Muscle of arm (tissue), 12 donors: ENCODE results near the gene POLA1. TPM values are rescaled to one million over a fixed set of nuclear protein-coding genes. Genes with fewer than 3 reads are reported as not detected.

ENCODE experiments used
- DNase-seq: peaks from one replicate; pipeline ENCODE4 v3.0.0-alpha.2; 2013
- polyA plus RNA-seq, 12 donors: library from polyadenylated mRNA; unstranded; fragments of 120-200 nt; gene quantifications; one replicate each; pipeline ENCODE4 v1.2.1, GENCODE V29; 2013; ENCODE audit not compliant: insufficient read length in 12 of 12

The POLA1 gene
- polyA plus RNA-seq, 12 donors, result 7.3 to 21.2 (median 18.4) TPM; not detected in 1

DNA sequence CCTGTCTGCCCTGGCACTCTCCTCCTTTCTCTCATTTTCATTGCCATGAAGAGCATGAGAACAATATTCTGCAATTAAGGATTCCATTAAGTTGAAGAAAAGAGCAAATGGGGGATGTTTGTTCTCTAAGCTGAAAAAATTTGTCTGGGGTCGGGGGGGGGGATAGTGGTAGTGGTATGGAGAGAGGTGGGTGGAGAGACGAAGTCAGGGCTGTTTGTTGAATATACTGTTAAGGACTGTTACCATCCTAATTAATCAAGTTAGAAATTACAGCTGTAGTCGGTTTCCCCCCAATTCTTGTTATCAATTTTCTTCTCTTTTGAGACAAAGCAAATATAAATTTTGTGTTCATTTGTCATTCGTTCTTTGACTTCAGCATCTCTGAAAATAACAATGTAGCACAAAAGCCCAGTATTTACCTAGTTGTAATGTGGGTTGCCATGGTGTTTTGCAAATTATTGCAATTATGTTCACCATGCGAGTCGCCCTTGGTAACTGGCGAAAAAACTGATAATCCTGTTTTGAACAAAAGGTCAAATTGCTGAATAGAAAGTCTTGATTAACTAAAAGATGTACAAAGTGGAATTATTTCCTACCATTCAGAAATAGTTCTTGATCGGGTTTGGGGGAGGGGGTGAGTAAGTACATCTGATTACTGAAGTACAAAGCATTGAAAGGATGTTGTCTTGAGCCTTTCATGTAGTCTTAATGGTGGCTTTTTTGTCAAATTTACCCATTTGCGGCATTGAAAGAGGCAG, 183.0 kb downstream of the POLA1 start:
- no peak for DNase-seq

DNA sequence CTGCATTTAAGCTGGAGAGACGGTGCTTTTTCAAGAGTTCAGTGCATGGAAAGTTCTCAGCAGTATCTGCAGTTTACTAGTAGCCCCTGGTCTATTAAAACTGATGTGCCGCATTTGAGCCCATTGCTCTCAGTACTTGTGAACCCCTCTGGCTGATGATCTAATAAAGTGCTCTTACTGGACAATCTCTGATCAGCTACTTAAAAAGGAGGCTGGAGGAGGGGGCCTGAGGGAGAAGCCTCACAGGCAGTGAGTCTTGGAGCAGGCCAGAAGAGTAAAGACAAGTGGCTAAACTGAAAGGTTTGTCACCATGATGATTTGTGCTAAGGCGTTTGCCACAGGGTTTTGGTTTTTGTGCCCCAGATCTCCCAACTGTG, 183.6 kb downstream of the POLA1 start:
- no peak for DNase-seq

DNA sequence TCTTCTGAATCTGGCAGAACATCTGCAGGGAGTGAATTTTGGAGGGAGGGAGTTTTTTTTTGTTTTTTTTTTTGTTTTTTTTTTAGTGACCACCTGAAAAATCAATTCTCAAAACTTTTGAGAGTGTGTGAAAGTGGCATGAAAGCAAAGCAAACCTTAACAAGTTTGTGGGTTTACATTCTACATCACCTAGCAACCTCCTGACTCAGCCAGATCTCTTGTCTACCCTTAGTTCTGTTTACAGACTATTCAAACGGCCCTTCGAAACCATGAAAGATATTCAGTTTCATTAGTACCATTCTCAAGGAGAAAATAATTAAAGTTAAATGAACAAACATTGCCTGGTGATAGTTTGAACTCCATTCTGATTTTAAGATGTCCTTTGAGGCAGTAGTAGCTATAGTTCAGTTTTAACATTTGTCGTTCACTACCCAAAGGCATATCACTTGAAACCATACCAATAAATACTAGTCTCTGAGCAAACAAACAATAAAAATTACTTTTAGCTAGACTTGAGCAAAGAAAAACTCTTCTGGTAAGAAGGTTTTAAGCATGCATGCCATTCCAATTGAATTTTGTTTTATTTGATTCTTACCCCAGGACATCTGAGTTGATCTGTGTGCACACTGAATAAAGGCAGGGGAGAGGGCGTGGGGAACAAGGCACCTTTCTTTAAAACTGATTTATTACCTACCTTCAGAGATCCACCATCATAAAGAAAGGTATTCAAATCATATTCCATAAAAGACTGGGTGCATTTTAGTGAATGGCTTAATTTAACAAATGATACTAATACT, 184.3 kb downstream of the POLA1 start:
- DNase-seq, result no peak

DNA sequence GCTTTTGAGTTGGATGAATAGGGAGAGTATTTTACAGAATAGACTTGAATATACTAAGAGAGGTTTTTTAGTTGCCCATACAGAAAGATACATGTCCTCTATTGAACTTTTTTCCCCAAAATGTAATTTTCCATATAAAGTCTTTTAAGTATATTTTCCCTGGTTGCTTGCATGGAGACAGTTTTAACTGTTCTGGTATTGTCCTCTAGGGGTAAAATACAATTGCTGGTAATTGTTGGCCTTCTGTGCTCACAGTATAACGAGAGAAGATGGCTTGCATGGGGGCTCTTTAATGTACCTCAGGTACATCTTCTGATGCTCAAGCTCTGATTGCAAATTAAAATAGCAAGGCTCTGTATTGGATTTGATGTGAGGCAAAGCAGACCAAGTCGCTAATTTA, 186.0 kb downstream of the POLA1 start:
- DNase-seq, result no peak

DNA sequence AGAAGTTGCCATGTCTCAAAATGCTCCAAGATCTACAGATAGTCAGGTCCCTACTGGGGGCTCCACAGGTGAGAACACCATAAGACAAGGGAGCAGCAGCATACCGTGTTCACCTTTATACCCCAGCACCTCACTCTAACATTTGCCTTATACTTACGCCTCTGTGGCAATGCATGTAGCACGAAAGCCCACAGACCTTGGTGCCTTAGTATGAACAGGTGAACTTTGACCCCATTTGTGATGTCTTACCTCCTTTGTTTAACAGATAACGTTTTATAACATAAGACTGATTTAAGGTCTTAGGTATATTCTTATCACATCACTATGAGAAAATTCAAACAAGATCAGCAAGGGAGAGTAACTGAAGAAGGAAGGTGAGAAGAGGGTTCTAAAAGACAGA, 193.2 kb downstream of the POLA1 start:
- DNase-seq, result no peak

DNA sequence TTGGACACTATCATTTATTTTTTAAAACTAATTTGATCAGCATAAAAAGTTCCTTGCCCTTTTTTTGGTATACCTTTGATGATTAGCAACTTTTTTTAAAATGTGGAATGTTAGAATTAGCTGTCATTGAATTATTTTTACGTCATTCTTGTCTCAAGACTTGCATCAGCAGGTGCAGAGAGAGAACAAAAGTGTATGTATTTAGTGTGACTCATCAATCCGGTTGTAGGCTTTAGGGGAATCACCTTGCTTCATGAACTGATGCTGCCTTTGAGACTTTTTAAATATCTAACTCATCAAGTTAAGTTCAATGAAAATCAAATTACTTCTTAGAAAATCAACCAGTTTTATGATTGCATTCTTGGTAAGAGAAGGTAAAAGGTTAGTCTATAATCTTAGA, 197.0 kb downstream of the POLA1 start:
- no peak for DNase-seq

DNA sequence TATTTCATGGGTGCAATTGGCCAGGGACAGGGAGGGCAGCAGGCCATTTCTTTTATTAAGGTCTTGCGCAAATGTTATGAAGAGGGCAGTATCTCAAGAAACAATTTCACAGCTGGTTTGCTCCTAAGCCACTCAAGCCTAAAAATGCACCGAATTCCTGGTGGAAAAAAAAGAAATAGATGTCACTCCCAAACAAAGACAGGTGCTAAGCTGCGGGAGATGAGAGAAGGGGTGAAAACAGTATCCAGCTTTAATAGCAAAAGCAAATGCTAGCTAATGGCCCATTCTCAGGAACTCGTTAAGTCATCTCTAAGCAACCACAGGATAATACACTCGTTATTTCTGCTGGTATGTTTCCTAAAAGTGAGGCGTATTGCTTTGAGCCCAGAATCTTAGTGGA, 205.7 kb downstream of the POLA1 start:
- DNase-seq, result no peak

DNA sequence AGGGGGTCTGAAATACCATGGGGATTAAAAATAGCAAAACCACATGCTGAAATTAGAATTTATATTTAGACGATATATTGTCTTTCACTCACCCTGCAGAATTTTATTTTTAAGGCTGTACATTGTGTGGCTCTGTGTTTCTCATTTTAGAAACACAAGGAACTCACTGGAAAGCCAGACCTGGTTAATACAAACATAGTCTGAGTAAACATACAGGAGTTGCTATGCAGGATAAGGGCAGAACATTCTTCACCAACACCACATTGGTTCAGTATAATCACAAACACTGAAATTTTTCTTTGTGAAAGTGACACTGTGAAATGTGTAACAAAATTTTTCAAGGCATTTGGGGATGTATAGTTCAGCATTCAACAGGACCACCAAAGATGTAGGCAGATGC, 206.5 kb downstream of the POLA1 start:
- DNase-seq, result no peak

DNA sequence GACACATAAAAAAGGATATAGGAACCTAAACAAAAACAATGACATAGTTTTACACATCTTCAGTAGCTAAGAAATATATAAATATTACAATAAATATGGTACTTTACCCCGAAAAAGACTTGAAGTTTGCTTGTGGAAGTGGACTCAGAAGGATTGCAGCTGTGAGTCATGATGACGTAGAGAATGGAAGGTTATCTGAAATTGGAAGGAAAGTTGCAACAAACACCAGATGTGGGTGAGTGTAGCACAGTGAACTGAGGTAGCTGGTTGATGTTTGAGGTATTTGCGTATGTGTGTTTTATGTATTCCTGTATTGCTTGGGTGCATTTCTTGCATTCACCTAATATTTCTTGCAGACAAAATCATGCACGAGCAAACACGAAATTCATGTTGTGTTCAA, 209.1 kb downstream of the POLA1 start:
- no peak for DNase-seq

DNA sequence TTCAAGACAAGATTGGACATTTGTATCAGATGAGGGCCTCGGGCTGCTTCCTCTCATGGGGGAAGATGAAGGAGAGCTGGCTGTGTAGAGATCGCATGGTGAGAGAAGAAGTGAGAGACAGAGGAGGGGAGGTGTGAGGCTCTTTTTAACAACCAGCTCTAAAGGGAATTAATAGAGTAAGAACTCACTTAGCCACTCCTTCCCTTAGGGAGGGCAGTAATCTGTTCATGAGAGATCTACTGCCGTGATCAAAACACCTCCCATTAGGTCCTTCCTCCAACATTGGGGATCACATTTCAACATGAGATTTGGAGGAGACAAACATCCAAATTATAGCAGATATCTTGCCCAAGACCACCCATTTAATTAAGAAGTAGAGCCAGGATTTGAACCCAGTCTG, 225.0 kb downstream of the POLA1 start:
- DNase-seq, result no peak

DNA sequence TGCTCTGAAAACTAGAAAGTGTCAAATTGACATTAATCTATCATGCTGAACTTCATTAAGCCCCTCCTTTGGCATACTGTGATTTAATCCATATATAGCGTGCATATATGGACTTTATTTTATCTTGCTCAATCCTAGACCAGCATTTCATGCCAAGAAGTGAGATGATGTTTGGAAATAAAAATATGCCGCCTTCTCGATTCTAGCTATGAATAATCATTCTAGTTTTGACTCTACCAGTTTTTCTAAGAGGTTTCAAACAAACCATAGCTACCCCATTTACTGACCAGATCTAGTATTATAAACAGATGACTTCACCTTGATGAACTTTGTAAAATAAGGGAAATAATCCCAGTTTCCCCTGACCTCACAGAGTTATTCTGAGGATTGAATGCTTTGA, 227.1 kb downstream of the POLA1 start:
- no peak for DNase-seq

DNA sequence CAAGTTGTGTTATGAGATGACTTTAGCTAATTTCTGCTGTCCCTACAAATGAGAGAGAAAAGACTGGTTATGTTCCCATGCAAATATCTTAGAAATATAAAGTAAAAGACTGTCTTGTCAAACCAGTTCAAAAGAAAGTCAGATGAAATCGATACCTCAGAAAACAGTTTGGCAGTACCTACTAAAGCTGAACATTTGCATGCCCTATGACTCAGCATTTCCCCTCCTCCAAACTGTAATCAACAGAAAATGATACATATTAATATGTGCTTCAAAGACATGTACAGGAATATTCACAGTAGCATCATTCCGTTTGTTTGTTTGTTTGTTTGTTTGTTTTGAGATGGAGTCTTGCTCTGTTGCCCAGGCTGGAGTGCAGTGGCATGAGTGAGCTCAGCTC, 231.7 kb downstream of the POLA1 start:
- no peak for DNase-seq

DNA sequence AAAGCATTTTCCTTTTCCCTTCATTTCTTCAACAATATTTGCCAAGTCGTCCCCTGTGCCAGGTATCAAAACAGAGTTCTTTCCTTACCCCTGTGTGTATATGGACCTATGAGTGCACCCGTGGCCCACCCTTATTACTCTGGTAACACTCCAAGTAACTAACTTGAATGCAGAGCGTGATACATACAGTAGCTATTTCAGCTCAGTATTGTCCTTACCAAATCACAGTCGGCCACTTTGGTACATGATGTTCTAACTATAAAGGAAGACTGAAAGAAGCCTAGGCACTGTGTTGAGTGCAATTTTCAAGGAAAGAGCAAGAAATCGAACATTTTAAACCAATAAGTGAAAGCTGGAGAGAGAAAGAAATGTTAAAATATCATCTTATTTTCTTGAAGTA, 233.7 kb downstream of the POLA1 start:
- no peak for DNase-seq

DNA sequence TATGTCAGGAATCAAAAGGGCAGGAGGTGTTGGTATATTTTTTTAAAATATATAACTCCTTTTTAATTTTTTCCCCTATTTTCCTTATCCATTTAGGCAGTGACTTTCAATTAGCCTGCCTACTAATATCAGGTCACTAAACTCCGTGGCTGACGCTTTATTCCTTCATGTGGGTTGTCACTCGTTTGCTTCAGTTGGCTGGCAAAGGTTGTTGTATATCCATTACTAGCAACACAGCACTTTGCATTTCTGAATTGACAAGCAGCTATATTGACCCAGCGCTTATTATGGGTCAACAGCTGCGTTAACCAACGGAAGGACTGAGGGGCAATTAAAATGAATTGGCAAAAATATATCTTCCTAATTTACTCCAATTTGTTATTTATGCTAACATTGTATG, 234.4 kb downstream of the POLA1 start:
- no peak for DNase-seq

DNA sequence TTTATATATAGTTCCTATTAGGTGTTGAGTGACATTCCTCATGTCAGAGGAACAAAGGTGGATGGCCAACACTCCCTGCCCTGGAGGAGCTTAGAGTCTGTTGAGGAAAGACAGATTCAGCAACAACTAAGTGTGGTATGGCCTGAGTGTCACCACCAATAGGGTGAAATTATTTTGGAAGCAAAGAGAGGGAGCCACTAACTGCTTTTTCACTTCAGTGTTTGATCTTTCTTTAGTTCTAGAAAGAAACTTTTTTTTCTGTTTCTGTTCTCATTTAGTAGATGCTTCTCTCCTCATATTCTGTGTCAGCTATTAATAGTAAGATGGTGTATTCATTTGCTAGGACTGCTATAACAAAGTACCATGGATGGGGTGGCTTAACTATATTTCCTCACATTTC, 240.6 kb downstream of the POLA1 start:
- no peak for DNase-seq

DNA sequence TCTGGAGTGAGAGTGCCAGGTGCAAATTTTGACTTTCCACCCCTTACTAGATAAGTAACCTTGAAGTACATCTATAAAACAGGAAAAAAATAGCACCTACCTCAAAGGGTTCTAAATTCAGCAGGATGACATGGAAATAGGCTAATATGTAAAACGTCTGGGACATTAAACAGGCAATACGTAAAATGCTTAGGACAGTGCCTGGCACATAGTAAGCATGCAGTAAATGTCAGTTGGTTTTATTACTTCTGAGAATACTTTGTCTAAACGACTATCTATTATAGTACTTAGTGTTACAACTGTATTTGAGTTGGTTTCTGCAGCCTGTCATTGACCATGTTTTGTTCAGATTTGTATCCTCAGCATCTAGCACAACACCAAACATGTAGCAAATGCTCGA, 251.3 kb downstream of the POLA1 start:
- no peak for DNase-seq

DNA sequence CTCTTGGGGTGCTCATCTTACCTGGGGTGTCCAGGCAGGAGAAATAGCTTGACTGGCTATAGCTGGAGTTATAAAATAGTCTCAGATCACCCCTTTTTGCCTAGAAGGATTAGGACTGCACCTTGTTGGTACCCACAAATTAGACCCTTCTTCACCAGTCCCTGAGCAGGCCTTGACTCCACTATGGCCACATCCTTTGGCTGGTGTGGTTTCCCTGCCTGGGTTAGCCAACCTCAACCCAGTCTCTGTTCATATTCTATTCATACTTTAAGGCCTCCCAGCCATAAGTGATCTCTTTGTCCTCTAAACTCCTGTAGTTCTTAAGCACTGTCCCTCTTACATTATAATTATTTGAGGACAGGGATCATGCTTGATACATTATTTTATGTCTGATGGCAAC, 252.7 kb downstream of the POLA1 start:
- no peak for DNase-seq

DNA sequence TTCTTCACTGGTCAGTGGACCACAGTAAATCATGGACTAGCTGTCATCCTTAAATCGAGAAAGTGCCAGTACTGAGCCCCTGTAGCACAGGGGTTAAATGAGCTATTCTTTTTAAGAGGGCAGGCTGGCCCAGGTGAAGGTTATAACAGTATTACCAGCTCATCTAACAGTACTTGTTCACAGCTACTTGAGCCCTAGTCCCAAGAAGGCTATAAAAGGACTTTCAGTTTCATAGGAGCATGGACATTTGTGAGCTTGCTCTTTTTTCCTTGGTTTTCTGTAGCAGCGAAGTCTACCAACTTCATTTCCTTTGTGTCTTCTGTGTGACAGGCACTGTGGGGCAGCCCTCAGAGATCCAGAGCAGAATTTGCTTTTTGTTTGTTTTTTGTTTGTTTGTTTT, 261.0 kb downstream of the POLA1 start:
- DNase-seq, result no peak

DNA sequence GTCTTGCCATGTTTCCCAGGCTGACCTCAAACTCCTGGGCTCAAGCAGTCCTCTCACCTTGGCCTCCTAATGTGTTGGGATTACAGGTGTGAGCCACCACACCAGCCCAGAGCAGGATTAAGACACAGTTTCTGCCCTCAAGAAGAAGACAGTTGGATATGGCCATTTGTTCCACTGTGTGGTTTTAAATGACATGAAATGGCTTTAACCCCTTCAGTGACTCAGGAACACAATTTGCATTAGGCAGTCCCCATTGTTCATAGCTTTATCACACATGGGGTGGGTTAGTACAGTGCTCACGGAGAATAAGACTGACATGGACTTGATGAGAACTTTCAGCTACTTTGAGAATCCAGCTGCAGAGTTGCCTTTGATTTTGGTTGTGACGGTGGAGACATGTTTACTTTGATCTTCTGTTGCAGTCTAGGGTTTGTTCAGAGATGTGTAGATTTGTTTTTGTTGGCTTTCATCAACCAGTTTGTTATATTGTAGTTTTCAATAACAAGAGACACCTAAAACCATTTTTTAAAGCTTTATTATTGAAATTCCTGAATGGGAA, 261.7 kb downstream of the POLA1 start:
- DNase-seq, result no peak

DNA sequence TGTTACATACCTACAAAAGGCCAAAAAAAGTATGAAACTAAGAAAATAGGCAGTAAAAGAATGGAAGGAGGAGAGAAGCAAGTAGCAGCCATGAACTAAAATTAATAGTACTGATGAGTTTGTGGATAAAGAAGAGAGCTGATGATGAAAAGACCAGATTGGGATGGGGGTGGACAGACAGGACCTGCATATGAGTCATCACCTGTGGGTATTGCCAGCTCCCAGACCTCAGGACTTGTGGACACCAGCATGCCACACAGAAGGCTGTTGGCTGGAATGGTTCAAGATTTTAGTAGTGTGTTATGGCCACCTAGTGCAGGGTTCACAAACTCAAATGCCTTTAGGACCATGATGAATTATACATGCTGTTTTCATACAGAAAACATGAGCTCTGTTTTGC, 263.1 kb downstream of the POLA1 start:
- DNase-seq, result no peak

DNA sequence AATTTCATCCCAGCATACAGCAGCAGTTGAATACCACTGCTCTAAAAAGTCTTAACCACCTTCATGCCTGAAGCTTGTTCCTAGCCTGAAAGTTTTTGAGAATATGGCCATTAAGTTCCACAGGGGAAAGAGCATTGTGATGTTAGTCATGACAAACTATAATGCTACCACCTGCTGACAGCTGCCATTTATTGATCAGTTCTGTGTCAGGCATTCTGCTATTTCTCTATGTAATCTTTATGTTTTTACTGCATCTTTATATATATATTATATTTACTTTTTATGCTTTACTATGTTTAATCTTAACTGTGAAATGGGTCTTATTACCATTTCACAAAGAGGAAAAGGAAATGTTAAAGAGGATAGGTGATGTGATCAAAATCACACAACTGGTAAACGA, 268.1 kb downstream of the POLA1 start:
- DNase-seq, result no peak

DNA sequence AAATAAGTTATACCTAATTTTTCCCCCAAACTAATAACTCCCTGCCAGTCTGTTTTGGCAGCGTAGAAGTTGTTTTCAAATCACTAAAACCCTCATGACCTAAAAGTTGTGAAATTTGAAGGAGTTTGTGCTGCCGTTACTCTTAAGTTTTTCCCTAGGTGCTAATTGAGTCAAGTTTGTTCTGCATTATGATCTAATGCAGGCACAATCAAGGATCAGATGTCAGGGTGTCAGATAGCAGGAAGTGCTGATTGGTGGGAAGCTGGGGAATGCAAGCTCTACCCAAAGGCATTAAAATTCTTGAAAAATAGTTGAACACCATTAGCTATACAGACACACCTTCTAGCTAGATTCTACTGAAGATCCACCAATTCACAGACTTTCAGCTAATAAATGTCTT, 270.1 kb downstream of the POLA1 start:
- DNase-seq, result no peak

DNA sequence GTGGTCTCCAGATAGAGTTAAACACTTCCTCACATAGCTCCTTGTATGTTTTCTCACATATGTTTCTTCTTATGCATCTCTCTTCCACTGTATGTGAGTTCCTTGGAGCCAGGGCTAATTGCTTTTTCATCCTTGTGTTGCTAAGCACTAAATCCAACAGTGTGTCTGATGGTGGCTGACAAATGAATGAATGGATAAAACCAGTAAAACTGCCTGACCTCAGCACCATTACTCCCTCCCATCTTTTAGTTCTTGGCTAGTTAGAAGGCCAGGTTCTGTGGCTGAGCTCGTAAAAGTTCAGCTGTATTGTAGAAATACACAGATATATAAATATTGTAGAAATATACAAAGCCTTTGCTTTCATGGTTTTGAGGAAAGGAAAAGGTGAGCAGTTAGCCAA, 271.7 kb downstream of the POLA1 start:
- DNase-seq, result no peak
